ENCODE results near the gene SLC10A1. TPM values are rescaled to one million over a fixed set of nuclear protein-coding genes. Genes with fewer than 3 reads are reported as not detected.

Gene SLC10A1
- total RNA-seq, 1 experiment from 2014 or later: not detected

DNA sequence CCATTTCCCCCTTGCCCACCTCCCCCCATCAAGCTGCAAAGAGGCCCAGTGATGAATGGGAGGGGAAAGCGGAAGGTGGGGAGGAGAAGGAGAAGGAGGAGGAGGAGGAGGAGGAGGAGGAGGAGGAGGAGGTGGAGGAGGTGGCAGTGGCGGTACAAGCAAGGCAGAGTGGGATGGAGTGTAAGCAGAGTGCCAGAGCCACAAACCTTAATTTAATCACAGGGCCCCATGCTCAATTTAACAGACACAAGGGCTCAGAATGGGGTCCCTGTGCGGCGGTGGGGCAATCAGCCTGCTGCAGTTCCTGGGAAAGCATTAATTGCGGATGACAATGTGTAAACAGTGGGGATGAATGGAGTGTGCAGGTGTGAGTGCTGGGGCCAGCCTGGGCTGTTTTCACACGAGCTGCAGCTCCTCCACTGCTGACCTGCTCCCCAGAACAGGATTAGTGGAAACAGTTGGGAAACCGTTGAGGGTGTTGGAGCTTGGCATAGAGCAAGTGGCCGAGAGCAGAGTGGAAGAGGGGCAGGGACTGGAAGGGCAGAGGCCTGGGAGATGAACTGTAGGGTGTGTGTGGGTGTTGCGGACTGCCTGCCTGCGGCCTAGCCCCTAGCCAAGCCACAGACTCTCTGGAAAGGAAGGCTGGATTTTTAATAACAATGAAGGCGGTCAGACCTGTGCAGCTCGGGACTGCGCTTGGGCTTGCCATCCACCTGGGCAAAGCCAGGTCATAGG is 45.8 kb upstream of the SLC10A1 start:
- H3K36me3 Mint-ChIP-seq (ENCODE audit: insufficient read depth in 1 of 3, low read depth in 3 of 3): no peaks in the 10 kb centered on the region
- WGBS (ENCODE audit: extremely low coverage, insufficient read length, low lambda C conversion rate): no CpG with 5 or more reads among the region's 13 CpGs
- no peak overlapping the region for H3K4ac ChIP-seq (ENCODE audit: low read depth, low read length)
- no peak overlapping the region for H4K91ac ChIP-seq (ENCODE audit: insufficient read length, low read depth, low read length)
- H3T11ph ChIP-seq (ENCODE audit: low read length): no peak overlapping the region
- no peak overlapping the region for H2BK5ac ChIP-seq (ENCODE audit: insufficient read length, low read length)
- no peaks in the 10 kb centered on the region for H3K79me2 ChIP-seq (ENCODE audit: insufficient read depth, low read length)
- H3K23me2 ChIP-seq (ENCODE audit: insufficient read length, low read depth, low read length, poor library complexity, severe bottlenecking): no peaks in the 10 kb centered on the region
- no peaks in the 10 kb centered on the region for H3K9me3 Mint-ChIP-seq
- H4K20me1 ChIP-seq (ENCODE audit: control insufficient read depth, insufficient read depth, insufficient read length): no peaks in the 10 kb centered on the region
- no peaks in the 10 kb centered on the region for H3K4me1 Mint-ChIP-seq
- no peak overlapping the region for H2BK20ac ChIP-seq (ENCODE audit: low read depth, low read length, poor library complexity, severe bottlenecking)
- H3K4me1 ChIP-seq (ENCODE audit: insufficient read depth, low read length): no peaks in the 10 kb centered on the region; the same call in 1 of the 2 replicates
- no peak overlapping the region for H3K56ac ChIP-seq (ENCODE audit: insufficient read length, low read depth, low read length)
- H3K27ac Mint-ChIP-seq: no peak overlapping the region
- H3K9ac ChIP-seq (ENCODE audit: extremely low read depth, insufficient read length, low read length): no peak overlapping the region
- no peak for TF ChIP-seq CTCF (conservative IDR thresholded peaks at IDR 0.05)
- no peak overlapping the region for H4K5ac ChIP-seq (ENCODE audit: insufficient read length, low read depth, low read length)
- H3K4me3 Mint-ChIP-seq: no peak overlapping the region
- no peaks in the 10 kb centered on the region for H3K9me3 ChIP-seq (ENCODE audit: control insufficient read depth, low read depth, low read length)
- H3K23ac ChIP-seq (ENCODE audit: insufficient read length, low read depth, low read length): no peak overlapping the region
- no peak overlapping the region for H3K18ac ChIP-seq (ENCODE audit: insufficient read length, low read depth, low read length)
- H3K27me3 ChIP-seq (ENCODE audit: insufficient read depth, low read length): no peaks in the 10 kb centered on the region
- H3K27me3 Mint-ChIP-seq (ENCODE audit: low read depth): no peaks in the 10 kb centered on the region
- no peak overlapping the region for H3K4me2 ChIP-seq (ENCODE audit: insufficient read depth, insufficient read length, low read length)
- no peak overlapping the region for H3K14ac ChIP-seq (ENCODE audit: insufficient read depth, low read length)
- H3K79me1 ChIP-seq (ENCODE audit: insufficient read depth, low read depth, low read length, poor library complexity, severe bottlenecking): no peaks in the 10 kb centered on the region
- DNase-seq: no peak
- no peak overlapping the region for H3K27ac ChIP-seq (ENCODE audit: insufficient read length, low read depth, low read length)
- no peak overlapping the region for H4K8ac ChIP-seq (replicated peaks; ENCODE audit: insufficient read length, low read depth, low read length)
- H2AFZ ChIP-seq (ENCODE audit: low read length): no peak overlapping the region
- no peak overlapping the region for H2BK12ac ChIP-seq (ENCODE audit: insufficient read length, low read depth, low read length)
- no peak overlapping the region for H2AK5ac ChIP-seq (ENCODE audit: insufficient read length, low read length)
- no peak overlapping the region for H2BK120ac ChIP-seq (ENCODE audit: low read depth, low read length, poor library complexity, severe bottlenecking)
- H2BK15ac ChIP-seq (ENCODE audit: low read depth, low read length): no peak overlapping the region

Measured in H9 (cell line).